Measurements from ENCODE around the gene ARL9.

ARL9 gene

GRCh38 chr4:56469489-56470210, 35.9 kb upstream of the ARL9 start:
- peaks cover 34% of the 10 kb centered on the region for H3K36me3 ChIP-seq (ENCODE audit: insufficient read depth, low read length)
- TF ChIP-seq CTCF (conservative IDR thresholded peaks at IDR 0.05; ENCODE audit: low read length) = no peak
- no peak for TF ChIP-seq EZH2phosphoT487 (IDR thresholded peaks at IDR 0.05; ENCODE audit: borderline replicate concordance)
- peak overlapping the region; percentile 88 for H3K9ac ChIP-seq (ENCODE audit: low read depth, low read length, poor library complexity, severe bottlenecking)
- no peaks in the 10 kb centered on the region for H3K9me2 ChIP-seq (replicated peaks; ENCODE audit: low read depth, low read length)
- H3K4me1 ChIP-seq (ENCODE audit: insufficient read depth, low read length, poor library complexity, severe bottlenecking) = peaks cover 48% of the 10 kb centered on the region
- peaks cover 40% of the 10 kb centered on the region for H4K20me1 ChIP-seq (ENCODE audit: insufficient read depth, low read length, poor library complexity, severe bottlenecking)
- H3F3A ChIP-seq (ENCODE audit: low read depth) = no peaks in the 10 kb centered on the region
- peak overlapping the region; percentile 86 for H3K4me2 ChIP-seq (ENCODE audit: low read depth, low read length, poor library complexity, severe bottlenecking)
- peak overlapping the region; percentile 79 for H3K4me3 ChIP-seq (ENCODE audit: low read length, poor library complexity, severe bottlenecking)
- no peaks in the 10 kb centered on the region for H3K9me3 ChIP-seq (ENCODE audit: insufficient read depth, low read depth, low read length)
- H3K79me2 ChIP-seq (ENCODE audit: insufficient read depth, low read length) = peaks cover 79% of the 10 kb centered on the region
- no peaks in the 10 kb centered on the region for H3K27me3 ChIP-seq (ENCODE audit: insufficient read depth, low read length, poor library complexity, severe bottlenecking)
- H2AFZ ChIP-seq (ENCODE audit: low read length) = no peak overlapping the region

DNA sequence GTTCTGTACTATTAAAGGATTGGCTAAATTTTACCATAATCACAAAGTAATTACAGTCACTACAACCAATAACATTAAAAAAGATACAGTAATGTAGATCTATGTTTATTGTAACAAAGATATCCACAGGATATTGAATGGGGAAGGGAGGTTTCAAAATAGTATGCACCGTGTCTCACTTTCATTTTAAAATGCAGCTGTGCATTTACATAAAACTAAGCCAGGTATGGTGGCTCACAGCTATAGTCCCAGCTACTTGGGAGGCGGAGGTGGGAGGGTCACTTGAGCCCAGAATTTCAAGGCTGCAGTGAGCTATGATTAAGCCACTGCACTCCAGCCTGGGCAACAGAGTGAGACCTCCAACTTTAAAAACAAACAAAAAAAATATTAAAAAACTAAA, 29.7 kb upstream of the ARL9 start:
- H3K9me2 ChIP-seq (replicated peaks; ENCODE audit: low read depth, low read length) = no peaks in the 10 kb centered on the region
- peaks cover 3% of the 10 kb centered on the region for H4K20me1 ChIP-seq (ENCODE audit: insufficient read depth, low read length, poor library complexity, severe bottlenecking)
- TF ChIP-seq EZH2phosphoT487 (IDR thresholded peaks at IDR 0.05; ENCODE audit: borderline replicate concordance) (no peak), CTCF (conservative IDR thresholded peaks at IDR 0.05; ENCODE audit: low read length) (no peak)
- H3K9ac ChIP-seq (ENCODE audit: low read depth, low read length, poor library complexity, severe bottlenecking) = no peak overlapping the region
- peaks cover 89% of the 10 kb centered on the region for H3K36me3 ChIP-seq (ENCODE audit: insufficient read depth, low read length)
- H3K9me3 ChIP-seq (ENCODE audit: insufficient read depth, low read depth, low read length) = no peaks in the 10 kb centered on the region
- H3K4me2 ChIP-seq (ENCODE audit: low read depth, low read length, poor library complexity, severe bottlenecking) = no peak overlapping the region
- no peaks in the 10 kb centered on the region for H3K27me3 ChIP-seq (ENCODE audit: insufficient read depth, low read length, poor library complexity, severe bottlenecking)
- H3F3A ChIP-seq (ENCODE audit: low read depth) = no peaks in the 10 kb centered on the region
- no peak overlapping the region for H3K4me3 ChIP-seq (ENCODE audit: low read length, poor library complexity, severe bottlenecking)
- peaks cover 14% of the 10 kb centered on the region for H3K4me1 ChIP-seq (ENCODE audit: insufficient read depth, low read length, poor library complexity, severe bottlenecking)
- peaks cover 17% of the 10 kb centered on the region for H3K79me2 ChIP-seq (ENCODE audit: insufficient read depth, low read length)
- no peak overlapping the region for H2AFZ ChIP-seq (ENCODE audit: low read length)

- H3K4me2 ChIP-seq (ENCODE audit: low read depth, low read length, poor library complexity, severe bottlenecking) = no peak overlapping the region
- H3K36me3 ChIP-seq (ENCODE audit: insufficient read depth, low read length) = peaks cover 88% of the 10 kb centered on the region
- peaks cover 4% of the 10 kb centered on the region for H3K4me1 ChIP-seq (ENCODE audit: insufficient read depth, low read length, poor library complexity, severe bottlenecking)
- H2AFZ ChIP-seq (ENCODE audit: low read length) = no peak overlapping the region
- no peaks in the 10 kb centered on the region for H3K27me3 ChIP-seq (ENCODE audit: insufficient read depth, low read length, poor library complexity, severe bottlenecking)
- no peak overlapping the region for H3K9ac ChIP-seq (ENCODE audit: low read depth, low read length, poor library complexity, severe bottlenecking)
- H3K79me2 ChIP-seq (ENCODE audit: insufficient read depth, low read length) = peaks cover 4% of the 10 kb centered on the region
- no peaks in the 10 kb centered on the region for H3K9me2 ChIP-seq (replicated peaks; ENCODE audit: low read depth, low read length)
- no peak overlapping the region for H3K4me3 ChIP-seq (ENCODE audit: low read length, poor library complexity, severe bottlenecking)
- H3F3A ChIP-seq (ENCODE audit: low read depth) = no peaks in the 10 kb centered on the region
- no peaks in the 10 kb centered on the region for H4K20me1 ChIP-seq (ENCODE audit: insufficient read depth, low read length, poor library complexity, severe bottlenecking)
- no peaks in the 10 kb centered on the region for H3K9me3 ChIP-seq (ENCODE audit: insufficient read depth, low read depth, low read length)
- TF ChIP-seq CTCF (conservative IDR thresholded peaks at IDR 0.05; ENCODE audit: low read length) = no peak
- no peak for TF ChIP-seq EZH2phosphoT487 (IDR thresholded peaks at IDR 0.05; ENCODE audit: borderline replicate concordance)
Observed at GRCh38 chr4:56477192-56477702, 28.3 kb upstream of the ARL9 start.

All from Loucy (cell line).